HG03565 (cell line): Measurements from ENCODE around the gene KTN1.

Source experiments
- ATAC-seq: cut with Tn5 transposase; IDR thresholded peaks from one replicate; pipeline ENCODE4 v1.9.1; 2021; ENCODE audit warnings: mild to moderate bottlenecking, moderate library complexity; ENCODE audit not compliant: unreplicated experiment

Gene KTN1

DNA sequence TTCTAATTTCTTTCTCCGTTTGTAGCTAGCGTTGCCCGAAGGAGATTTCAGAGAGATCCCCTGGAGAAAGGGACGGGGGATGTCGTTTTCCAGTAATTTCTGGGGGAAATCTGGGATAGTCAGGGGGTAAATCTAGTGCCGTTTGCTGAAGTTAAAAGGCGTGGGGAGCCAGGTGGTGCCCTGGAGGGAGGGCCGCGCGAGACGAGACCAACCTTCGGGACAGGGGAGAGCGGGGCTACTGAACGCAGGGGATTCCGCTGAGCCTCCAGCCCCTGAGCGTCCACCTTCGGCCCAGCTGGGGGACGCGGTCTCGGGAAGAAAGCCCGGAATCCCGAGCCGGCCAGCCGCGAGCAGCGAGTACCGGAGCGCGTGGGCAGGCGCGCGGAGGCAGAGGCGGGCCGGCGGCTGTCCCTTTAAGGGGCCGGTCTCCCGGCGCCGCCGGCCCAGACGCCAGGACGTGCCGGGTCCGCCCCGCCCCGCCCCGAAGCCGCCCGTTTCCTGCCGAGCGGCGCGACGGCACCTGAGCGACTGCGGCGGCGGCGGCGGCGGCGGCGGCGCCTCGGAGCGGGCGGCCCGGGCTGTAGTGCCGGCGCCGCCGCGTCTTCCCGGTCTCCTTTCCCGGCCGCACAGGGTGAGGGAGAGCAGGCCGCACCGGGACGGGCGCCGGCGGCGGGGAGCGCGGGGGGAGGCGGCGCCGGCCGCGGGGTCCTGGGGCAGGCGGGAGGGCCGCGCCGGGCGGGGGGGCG lies at the start of gene KTN1:
Gene KTN1, plus strand, starts transcription at position 484 of the 746 bp plus-strand sequence. CDS start 31,842 bp downstream, outside the sequence.
- ATAC-seq = peak; percentile 61

GRCh38 chr14:55530464-55530863 lies 49.5 kb upstream of the KTN1 start:
- no peak for ATAC-seq

DNA sequence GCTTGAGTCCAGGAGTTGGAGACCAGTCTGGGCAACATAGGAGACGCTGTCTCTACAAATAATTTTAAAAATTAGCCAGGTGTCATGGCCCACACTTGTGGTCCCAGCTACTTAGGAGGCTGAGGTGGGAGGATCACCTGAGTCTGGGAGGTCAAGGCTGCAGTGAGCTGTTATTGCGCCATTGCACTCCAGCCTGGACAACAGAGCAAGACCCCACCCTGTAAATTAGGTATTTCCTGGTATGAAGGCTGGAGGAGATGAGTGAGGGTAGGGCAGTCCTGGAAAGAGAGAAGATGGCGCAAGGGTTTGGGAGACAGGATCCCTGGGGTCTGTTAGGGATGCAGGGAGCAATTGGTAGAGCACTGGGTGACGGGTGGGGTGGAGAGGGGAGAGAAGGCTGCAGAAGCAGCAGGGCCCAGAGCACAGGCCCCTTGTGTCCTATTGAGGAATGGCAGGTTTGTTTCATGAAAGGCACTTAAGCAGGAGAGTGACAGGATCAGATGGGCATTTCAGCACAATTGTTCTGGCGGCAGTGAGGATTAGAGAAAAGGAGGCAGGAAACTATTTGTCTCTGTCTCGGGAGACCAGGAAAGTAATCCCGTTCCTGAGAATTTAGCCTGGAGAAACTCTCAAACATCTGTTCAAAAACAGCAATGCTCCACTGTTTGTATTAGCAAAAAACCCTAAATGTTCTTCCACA lies 47.2 kb upstream of the KTN1 start:
- ATAC-seq = no peak

GRCh38 chr14:55533960-55534359 lies 46.0 kb upstream of the KTN1 start:
- no peak for ATAC-seq

- no peak for ATAC-seq
Observed at GRCh38 chr14:55535516-55536203, 44.3 kb upstream of the KTN1 start.

DNA sequence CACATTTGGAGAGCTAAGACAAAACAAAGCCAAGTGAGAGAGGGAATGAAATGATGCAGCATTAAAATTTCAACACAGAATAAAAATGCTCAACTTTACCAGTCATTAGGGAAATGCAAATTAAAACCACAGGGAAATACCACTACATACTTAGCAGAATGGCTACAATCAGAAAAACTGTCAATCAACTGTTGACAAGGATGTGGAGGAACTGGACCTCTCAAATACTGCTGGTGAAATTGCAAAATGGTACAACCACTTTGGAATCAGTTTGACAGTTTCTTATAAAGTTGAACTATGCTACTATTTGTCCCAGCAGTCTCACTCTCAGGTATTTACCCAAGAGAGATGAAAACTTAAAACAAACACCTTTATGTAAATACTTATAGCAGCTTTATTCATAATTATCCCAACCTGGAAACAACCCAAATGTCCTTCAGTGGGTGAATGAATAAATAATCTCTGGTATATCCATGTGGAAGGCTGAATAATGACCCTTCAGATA lies 43.8 kb upstream of the KTN1 start:
- ATAC-seq = no peak

DNA sequence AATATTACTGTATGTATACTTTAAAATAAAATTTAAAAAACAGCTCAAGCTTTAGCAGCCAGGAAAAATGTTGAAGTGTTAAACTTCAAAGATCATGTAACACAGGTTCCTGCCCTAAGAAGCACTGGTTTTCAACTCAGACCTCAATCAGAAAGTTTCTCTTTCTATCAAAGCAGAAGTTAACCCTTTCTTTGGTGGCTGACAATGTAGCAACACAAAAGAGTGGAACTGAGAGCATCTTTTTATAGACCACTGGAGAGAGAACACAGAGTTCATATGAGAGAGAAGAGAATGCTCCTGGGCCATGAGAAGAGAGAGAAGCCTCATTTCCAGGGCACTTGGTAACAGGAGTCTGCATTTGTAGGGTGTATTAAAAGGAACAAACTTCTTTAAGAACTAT lies 42.2 kb upstream of the KTN1 start:
- no peak for ATAC-seq

DNA sequence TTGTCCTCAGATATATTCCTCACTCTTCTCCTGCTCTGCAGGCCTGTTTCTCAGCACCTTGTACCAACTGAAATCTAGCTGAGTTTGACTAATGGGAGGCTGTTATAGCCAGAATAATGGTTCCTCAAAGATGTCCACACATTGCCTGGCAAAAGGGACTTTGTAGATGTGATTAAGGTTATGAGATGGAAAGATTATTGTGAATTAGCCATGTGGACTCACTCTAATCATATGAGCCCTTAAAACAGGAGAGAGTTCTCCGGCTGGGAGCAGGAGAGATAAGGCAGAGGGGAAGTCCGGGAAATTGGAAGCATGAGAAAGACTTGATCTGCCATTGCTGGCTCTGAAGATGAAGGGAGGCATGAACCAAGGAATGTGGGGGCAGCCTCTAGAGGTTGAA lies 40.0 kb upstream of the KTN1 start:
- ATAC-seq = no peak

GRCh38 chr14:55540847-55541773 lies 38.9 kb upstream of the KTN1 start:
- ATAC-seq = no peak

- no peak for ATAC-seq
Observed at GRCh38 chr14:55545779-55546178, 34.2 kb upstream of the KTN1 start.

DNA sequence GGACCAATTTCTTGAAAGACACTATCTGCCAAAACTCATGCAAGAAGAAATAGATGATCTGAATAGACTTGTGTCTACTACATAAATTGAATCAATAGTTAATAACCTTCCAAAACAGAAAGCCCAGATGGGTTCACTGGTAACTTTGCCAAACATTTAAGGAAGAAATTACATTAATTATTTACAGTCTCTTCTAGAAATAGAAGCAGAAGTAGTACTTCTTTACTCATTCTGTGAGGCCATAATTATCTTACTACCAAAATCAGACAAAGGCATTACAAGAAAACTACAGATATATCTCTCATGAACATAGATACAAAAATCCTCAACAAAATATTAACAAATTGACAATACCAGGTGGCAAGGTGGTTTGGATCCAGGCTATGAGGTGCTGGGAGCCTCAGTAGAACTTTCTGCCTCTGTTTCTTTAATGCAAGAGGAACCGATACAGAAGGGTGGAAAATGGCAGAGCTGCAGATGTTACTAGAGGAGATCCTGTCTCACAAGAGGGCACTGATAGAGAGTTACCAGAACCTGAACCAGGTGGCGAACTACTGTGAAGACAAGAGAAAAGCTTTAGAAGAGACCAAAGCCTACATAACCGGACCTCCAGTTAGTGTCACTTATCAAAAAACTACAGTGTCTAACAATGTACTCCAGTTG lies 33.7 kb upstream of the KTN1 start:
- peak; percentile 37 for ATAC-seq

GRCh38 chr14:55547650-55548315 lies 32.2 kb upstream of the KTN1 start:
- no peak for ATAC-seq

- ATAC-seq = no peak
Observed at GRCh38 chr14:55553791-55554190, 26.2 kb upstream of the KTN1 start.

DNA sequence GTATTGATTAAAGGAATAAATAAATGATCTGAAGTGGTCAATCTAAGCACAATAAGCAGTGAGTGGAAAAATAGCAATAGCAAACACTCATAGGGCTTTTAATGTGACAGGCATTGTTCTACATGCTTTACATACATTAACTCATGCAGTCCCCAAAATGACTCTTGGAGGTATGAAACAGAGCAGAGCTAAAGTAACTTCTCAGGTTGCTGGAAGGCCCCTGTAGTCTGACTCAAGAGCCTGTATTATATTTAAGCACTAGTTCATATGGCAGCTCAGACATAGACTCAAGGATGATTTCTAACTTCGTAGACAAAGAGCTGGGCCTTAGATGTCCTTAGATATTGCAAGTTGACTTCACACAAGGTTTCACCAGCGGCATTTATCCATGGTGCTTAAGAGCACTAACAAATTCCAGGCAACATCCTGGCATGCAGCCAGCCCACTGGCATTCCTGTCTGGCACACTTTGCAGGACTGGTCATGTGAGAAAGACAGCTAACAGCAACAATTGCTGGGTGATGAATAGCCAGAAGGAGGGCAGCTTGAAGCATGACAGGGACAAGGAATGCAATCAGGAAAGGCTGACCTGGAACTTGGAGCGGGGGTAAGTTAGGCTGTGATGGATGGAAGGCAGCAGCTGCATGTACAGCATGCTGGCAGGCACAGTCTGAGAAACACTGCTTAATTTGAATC lies 22.9 kb upstream of the KTN1 start:
- no peak for ATAC-seq

GRCh38 chr14:55562135-55562534 lies 17.9 kb upstream of the KTN1 start:
- no peak for ATAC-seq

DNA sequence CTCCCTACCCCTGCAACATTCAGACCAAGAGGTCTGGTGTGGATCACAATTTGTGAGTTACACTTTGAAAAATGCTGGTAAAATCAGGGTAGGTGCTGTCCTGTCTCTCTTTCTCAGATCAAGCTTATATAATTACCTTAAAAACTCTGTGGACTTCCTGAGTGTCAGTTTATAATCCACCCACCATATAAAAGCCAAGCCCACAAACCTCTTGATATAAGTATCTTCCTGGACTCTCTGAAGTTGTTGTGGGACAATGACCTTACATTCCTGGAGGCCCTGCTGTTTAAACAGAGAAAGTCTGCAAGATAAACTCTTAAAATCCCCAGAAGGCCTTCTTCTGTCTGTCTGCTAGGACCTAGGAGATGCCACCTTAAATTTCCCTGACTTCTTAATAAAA lies 11.4 kb upstream of the KTN1 start:
- no peak for ATAC-seq

DNA sequence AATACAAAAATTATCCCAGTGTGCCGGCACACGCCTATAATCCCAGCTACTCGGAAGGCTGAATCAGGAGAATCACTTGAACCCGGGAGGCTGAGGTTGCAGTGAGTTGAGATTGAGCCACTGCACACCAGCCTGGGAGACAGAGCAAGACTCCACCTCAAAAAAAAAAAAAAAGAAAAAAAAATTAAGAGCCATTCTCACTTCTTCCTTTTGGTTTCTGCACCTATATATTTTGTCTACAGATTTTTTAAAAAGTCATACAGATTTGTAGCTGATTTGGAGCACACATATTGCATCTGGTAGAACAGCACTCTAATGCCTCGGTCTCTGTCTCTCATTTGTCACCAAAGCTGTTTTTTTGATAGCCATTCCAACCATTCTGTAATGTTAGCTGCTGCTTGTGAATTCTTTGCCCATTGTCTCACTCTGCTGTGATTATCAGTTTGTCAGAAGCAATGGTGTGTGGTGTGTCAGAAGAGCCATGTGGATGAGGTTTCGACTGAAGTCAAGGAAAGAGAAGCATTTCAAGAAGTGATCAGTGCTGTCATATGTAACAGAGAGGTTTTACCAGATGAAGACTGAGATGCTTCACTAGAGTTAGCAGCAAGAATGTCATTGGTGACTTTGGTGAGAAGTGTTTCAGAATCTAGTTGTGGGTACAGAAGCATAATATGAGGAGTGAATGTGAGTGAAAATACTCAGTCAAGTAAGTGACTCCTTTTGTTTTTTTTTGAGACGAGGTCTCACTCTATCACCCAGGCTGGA lies 8.7 kb upstream of the KTN1 start:
- no peak for ATAC-seq

DNA sequence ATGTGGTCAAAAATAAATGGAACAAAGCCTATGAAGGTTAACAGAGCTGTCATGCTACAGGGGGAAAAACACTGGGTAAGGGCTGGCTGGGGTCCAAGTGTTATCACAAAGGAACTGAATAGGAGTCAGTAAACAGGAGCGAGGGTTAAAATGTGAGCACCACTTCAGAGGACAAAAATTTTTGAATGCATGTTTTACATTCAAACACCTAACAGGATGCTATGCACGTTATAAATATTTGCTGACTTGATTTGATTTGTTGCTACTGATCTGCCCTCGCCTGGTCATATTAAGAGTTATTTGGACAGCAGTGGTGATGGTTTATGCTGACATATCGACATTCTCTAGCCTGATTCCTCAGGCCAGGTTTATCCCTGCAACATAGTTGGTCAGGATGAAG lies 7.4 kb upstream of the KTN1 start:
- no peak for ATAC-seq
